HG02852 (cell line): ENCODE measurements around the gene UBE2E1.
"Not testable (repeated sequence)": the region's sequence is repeated elsewhere in the genome, so short reads cannot be mapped to it uniquely, and the experiment has no call there.

Experiments used
- ATAC-seq: cut with Tn5 transposase; IDR thresholded peaks from one replicate; pipeline ENCODE4 v1.9.1; 2021; ENCODE audit warnings: mild to moderate bottlenecking, moderate library complexity; ENCODE audit not compliant: unreplicated experiment

Gene UBE2E1

DNA sequence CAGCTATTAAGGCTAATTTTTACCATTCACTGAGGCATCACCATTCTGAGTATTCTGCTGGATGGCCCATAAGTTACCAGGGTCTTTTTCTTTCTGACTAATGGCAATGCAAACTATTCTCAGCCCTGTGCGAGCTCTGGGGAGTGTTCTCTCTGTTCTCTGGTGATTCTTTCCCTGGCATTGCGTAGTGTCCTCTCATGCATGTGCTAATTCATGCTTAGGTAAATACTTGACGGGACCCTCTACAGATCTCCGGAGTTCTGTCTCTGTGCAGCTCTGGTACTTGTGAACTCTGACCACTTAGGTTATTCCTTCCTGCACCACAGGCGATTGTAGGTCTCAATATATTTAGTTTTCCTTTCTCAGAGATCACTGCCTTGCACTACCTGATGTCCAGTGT lies 34.8 kb downstream of the UBE2E1 start:
- no peak for ATAC-seq

DNA sequence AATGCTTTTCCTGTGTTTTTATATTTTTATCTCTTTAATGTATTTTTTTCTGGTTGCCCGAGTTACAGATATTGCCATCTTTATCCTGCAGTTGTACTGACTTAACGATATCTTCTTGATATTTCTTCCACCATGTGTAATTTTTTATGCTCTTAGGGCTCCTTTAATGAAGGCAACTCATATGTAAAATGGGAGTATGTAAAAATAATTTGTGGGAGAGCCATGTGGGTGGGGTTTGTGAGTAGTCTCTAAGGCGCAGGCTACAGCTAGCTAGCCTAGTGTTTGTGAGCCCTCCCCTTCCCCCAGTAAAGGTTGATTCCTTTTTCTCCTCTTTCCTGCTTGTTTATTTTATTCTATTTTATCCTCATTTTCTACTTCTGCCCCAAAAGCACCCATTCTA lies 38.1 kb downstream of the UBE2E1 start:
- ATAC-seq, result no peak

DNA sequence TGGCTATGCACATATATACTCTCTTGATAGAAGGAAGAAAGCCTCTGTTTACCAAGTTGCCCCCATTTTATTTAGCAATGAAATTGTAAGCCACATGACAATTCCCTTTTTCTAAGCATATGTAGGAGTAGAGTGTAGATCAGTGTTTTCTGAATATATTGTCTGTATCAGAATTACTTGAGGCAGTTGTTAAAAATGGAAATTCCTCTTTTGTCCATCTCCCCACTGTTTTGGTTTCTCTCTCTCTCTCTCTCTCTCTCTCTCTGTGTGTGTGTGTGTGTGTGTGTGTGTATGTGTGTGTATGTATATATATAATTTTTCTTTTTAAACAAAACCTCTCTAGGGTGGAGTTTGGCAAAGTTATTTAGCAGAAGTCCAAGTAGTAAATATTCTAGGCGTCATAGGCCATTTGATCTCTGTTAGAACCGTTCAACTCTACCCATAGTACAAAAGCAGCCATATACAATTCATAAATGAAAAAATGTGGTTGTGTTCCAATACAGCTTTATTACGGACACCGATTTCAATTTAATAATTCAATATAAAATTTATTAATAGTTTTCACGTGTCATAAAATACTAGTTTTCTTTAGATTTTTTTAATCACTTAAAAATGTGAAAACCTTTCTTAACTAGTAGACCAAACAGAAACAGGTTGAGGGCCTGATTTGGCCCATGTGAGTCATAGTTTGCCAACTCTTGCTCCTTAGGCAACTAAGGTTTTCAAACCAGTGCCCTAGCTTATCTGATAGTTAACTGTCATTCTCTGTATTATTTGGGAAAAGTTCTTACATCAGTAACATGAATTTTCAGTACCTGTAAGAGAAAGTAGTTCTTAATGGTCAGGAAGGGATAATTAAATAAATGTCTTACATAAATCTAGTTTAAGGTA lies 39.8 kb downstream of the UBE2E1 start:
- no peak for ATAC-seq

DNA sequence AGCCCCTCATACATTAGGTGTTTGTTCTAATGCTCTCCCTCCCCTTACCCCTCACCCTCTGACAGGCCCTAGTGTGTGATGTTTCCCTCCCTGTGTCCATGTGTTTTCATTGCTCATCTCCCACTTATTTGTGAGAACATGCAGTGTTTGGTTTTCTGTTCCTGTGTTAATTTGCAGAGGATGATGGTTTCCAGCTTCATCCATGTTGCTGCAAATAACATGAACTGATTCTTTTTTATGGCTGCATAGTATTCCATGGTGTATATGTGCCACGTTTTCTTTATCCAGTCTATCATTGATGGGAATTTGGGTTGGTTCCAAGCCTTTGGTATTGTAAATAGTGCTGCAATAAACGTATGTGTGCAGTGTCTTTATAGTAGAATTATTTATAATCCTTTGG lies 43.7 kb downstream of the UBE2E1 start:
- not testable (repeated sequence) for ATAC-seq

DNA sequence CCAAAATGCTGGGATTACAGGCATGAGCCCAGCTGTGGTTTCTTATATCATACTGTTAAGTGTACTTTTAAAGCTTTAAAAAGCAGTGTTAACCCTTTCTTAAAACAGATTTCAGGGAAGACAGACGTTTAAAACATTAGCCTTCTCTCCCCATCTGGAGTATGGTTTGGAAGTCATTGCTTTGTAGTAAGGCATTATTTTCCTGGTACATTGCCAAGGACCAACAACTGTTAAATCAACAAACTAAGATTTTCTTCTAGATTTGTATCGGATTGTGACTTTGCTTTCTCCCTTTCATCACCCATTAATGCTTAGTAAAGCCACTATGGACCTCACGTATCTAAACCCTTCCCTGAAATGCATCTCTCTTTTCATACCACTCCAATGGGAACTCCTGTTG lies 50.5 kb downstream of the UBE2E1 start:
- no peak for ATAC-seq

DNA sequence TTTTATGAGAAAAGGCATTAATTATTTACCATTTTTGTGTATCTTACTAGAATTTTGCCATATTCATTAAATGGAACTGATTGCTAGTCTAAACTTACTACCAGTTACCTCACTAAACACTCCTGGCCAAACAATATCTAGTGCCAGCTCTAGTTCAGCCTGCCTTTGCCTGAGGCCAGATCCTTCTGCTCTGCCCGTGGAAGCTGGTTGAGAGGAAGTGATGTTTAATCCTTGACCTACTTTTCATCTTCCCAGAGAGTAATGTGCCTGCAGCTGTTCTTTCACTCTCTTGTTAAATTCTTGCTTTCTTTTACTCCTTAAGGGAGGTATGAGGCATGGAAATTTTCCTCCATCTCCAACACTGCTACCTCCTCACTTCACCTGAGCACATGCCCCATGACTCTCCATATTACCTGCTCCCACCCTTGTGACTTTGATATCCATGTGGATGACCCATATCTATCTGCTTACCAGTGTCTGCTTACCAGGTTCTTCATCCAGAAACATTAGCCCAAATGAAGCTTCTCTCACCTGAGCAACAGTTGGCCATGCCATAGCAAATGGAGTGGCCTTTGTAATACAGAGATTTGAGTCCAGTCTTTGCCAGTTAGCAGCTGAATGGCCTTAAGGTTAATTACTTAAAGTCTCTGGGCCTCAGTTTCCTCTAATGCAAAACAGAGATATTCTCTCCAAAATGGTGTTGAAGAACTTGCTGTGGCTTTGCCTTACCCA lies 53.4 kb downstream of the UBE2E1 start:
- ATAC-seq, result no peak

DNA sequence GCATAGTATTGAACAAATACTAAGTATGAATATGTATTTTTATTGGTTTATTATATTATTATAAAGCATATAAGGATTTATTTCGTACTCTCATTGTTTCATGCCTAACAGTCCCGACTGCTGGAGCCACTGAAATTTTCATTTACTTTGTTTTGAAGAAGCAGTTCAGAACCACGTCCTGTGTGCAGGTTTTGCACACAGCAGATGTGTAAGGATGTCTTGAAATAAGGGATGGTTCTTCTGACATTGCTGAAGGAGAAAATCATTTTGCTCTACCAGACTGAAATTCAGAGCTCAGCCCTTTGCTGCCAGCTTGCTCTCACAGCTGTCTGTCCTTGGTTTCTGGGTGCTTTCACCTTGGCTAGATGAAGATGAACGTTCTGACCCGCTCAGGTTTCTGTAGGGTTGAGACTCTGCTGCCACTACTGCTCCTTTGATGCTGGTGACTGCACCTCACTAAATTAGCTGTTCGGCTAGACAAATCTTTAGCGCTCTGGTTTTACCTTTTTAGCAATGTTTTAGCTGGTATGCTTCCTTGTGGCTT lies 54.2 kb downstream of the UBE2E1 start:
- no peak for ATAC-seq

DNA sequence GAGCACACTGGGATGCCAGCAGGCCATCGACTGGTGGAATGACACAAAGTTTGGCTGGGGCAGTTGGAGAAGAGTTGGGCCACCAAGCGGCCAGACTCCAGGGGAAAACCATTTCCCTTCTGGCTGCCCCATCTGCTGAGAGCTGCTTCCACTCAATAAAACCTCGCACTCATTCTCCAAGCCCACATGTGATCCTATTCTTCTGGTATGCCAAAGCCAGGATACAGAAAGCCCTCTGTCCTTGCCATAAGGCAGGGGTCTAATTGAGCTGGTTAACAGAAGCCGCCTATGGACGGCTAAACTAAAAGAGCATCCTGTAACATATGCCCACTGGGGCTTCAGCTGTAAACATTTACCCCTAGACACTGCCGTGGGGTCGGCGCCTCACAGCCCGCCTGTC lies 55.9 kb downstream of the UBE2E1 start:
- ATAC-seq, result no peak

DNA sequence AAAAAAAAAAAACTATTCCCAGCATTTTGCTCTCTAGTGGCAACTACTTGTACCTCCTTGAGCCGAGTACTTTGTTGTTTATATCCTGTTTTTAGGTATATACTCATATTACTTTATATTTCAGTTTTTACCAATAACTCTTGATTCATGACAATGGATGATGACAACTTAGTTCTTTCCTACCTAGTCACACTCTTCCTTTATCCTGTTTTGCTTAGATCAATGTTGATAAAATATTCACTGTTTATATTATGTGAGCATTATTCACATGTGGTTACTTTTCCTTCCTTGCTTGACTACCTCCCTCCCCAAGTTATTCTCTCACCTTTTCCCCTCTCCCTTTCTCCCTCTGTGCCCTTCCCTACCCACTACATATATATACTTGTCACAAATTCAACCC lies 57.3 kb downstream of the UBE2E1 start:
- no peak for ATAC-seq

DNA sequence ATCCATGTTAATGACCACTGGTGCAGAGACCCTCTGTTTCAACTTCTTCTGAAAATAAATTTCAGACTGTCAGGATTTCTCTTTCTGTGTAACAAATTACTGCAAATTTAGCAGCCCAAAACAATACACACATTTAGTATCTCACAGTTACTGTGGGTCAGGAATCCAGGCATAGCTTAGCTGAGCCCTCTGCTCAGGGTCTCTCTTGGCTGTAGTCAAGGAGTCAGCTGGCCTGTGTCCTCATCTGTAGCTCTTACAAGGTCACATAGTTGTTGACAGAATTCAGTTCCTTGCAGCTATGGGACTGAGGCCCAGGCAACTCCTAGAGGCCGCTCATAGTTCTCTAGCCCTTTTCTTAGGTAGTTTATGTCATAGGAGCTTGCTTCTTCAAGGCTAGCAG lies 59.2 kb downstream of the UBE2E1 start:
- ATAC-seq, result no peak

DNA sequence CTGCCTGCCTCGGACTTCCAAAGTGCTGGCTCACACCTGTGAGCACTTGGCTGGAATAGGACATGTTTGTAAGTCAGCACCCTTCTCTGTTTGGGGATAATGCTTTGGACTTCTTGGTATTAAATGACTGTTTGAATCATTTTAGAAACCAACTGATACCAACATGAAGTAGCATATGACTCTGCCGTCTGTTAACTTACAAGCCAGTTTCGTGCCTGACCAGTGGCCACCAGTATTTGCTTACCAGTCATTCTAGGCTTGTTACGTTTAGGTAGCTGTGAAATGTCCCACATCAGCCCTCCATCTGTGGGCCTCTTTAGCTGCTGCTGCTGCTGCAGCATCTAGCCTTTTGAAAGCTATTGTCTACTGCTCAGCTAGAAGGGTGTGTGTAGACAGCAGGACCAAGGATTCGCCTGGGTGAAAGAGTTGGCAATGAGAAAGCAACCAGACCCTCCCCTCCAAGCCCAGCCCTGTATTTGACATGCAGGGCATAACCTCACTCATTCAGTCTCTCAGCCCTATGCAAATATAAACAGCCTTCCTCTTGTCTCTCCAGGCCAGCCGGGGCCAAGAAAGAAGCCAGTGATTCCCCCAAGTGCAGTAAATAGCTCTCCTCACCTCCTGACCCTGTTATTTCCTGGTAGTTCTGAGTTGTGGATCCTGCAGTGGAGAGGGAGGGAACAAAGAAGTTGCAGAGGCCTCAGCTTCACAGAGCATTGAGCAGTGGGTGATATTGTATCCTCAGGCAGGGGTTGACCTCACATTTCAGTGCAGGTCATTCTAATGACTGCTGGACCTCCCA lies 60.0 kb downstream of the UBE2E1 start:
- peak; percentile 90 for ATAC-seq

DNA sequence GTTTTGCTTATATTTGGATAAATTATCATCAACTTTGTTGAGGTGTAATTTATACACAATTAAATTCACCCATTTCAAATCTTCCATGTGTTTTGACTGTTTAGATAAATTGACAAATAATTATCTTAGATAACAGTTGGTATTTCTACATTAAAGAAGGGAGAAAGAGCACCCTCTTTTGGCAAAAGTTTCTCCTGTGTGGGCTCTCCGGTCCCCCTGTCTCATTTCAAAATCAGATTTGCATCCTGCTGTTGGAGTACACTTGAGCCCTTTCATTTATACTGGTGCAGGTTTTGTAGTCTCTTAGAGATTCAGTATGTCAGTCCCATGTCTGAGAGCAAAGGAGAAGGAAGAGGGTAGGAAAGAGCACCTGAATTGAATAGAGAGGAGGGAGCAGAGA lies 61.6 kb downstream of the UBE2E1 start:
- no peak for ATAC-seq

DNA sequence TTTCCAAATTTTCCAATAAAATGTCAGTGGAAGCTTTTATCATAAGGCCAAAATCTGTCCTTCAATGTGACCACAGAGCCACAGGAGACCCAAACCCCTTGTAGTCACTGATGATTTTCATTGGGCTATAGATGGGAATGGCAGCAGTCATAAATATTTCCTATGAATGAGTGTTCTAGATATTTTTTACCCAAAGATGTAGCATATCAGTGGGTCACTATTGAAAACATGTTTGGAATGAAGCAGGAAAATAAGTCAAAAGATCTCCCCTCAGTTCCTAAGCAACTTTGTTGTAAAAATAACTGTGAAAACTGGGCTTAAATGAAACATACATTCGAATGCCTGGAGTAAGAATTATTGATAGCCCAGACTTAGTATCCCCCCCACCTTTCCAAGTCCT lies 62.1 kb downstream of the UBE2E1 start:
- no peak for ATAC-seq

DNA sequence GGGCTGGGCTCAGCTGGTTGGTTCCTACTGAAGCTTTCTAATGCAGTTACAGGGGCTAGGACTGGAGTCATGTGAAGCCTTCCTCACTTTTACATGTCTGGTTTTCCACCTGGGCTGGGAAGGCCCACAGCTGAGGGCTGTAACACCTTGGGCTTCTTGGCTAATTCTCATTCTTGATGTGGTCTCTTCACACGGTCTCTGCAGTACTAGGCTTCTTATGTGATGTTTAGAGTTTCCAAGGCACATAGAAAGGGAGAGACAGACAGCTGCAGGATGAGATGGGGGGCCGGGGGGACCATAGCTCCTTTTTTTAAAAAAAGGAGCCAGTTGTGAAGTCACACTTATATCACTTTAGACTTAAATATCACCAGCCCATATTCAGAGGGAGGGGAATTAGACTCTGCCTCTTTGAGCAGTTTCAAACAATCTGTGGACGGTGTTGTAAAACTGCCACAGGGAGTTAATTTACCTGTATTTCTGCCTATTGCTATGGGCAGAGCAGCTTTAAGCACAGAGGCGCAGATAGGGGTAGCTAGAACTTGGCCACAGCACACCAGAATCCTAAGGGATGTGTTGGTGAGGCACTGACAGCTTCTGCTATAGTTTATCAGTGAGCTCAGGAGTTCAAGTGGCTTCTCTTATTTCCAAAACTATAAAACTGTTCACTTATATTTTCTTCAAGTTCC lies 64.4 kb downstream of the UBE2E1 start:
- ATAC-seq, result no peak

DNA sequence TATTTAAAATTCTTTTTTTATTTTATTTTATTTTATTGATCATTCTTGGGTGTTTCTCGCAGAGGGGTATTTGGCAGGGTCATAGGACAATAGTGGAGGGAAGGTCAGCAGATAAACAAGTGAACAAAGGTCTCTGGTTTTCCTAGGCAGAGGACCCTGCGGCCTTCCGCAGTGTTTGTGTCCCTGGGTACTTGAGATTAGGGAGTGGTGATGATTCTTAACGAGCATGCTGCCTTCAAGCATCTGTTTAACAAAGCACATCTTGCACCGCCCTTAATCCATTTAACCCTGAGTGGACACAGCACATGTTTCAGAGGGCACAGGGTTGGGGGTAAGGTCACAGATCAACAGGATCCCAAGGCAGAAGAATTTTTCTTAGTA lies 64.9 kb downstream of the UBE2E1 start:
- not testable (repeated sequence) for ATAC-seq

DNA sequence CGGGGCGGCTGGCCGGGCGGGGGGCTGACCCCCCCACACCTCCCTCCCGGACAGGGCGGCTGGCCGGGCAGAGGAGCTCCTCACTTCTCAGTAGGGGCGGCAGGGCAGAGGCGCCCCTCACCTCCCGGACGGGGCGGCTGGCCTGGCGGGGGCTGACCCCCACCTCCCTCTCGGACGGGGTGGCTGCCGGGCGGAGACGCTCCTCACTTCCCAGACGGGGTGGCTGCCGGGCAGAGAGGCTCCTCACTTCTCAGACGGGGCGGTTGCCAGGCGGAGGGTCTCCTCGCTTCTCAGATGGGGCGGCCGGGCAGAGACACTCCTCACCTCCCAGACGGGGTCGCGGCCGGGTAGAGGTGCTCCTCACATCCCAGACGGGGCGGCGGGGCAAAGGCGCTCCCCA lies 65.6 kb downstream of the UBE2E1 start:
- ATAC-seq, result not testable (repeated sequence)

DNA sequence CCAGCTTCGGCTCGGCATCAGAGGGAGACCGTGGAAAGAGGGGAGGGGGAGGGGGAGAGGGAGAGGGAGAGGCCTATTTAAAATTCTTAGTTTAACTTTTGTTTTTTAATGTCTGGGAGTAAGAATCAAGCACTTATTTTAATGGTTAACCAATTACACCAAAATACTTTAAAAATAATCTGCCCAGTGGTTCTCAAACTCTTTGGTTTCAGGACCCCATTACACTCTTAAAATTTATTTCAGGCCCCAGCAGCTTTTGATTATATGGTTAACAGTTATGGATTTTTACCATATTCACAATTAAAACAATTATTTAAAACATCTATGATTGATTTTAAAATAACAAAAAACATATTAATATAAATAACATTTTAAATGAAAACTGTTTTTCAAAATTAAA lies 66.6 kb downstream of the UBE2E1 start:
- no peak for ATAC-seq

DNA sequence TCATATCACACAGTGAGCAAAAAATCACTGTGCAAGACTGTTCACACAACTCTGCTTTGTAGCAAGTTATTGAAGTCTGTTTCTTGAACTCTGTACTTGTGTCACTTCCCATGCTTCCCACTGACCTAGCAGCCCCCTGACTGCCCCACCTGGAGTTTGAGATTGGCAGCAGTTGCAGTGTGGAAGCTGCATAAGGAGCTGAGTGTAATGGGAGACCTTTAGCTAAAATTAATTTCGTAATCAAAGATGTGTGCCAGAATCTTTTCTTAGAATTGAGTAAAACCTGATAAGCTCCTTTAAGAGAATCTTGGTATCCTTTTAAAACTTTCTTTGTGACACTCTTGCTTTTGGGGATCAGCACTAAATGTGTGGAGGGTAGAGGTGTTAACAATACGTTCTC lies 68.2 kb downstream of the UBE2E1 start:
- ATAC-seq, result no peak

DNA sequence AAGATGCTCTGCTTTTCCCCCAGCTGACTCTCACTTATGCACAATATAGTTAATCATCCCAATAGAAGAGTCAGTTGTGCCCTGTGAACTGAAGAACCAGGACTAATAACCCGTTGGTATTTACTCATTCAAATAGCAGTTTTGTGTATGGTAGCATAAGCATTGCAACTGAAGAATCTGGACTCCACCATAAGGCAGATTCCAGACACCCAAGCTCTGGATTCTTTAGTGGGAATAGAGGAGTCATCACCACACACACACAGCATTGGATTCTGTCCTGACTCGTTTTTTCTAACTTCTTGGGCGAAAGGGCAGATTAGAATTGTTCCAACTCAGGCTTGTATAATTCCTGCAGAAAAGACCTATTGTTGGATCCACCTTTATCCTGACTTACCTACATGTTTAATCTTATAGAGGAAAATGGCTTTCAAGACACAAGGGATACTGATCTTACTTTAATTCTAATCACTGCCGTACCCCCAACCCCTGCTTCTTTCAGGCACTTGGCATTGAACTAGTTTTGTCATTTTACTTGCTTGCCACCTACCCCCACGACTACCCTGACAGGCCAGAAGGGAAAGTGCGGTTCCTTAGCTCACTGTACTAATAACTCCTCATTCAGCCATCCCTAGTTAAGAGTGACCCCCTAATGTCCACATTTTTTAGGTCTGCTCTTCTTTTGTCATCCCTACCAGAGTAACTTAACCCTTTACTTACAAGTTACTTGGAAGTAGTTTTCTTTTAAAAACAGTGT lies 68.8 kb downstream of the UBE2E1 start:
- ATAC-seq, result no peak
